K562 (cell line): Measurements from ENCODE around the gene CCDC141. TPM values are rescaled to one million over a fixed set of nuclear protein-coding genes. Genes with fewer than 3 reads are reported as not detected.

Source experiments
- C11orf30 ChIP-seq: fragments of 450-650 bp; IDR thresholded peaks from 2 replicates; pipeline ENCODE4 v1.6.1; 2016; ENCODE audit warnings: low read depth, mild to moderate bottlenecking
- CBX5 ChIP-seq: IDR thresholded peaks from 2 replicates; pipeline ENCODE4 v1.6.1; 2014; ENCODE audit warnings: low read depth, borderline replicate concordance
- CSDE1 ChIP-seq, 2 experiments: fragments of 450-650 bp; IDR thresholded peaks; 2 replicates each; pipeline ENCODE4 v1.6.1; 2016; ENCODE audit warnings: mild to moderate bottlenecking in 1 of 2
- HMGN3 ChIP-seq: IDR thresholded peaks from 2 replicates; pipeline ENCODE4 v1.6.1; 2011; ENCODE audit warnings: borderline replicate concordance, low read depth, mild to moderate bottlenecking, mixed read lengths, low read length; ENCODE audit not compliant: insufficient read length; ENCODE audit errors: extremely low read depth
- MAZ ChIP-seq, 2 experiments: fragments of 450-650 bp in 1 of 2; sonication (generic) in 1 of 2; formaldehyde crosslinking; IDR thresholded peaks in 1 of 2; conservative IDR thresholded peaks in 1 of 2; 2 replicates each; pipeline versions ENCODE4 v1.4.0 to v1.5.0; 2020; ENCODE audit warnings: mild to moderate bottlenecking in 1 of 2, missing genetic modification reagents in 1 of 2
- MECOM ChIP-seq: fragments of 250-450 bp; sonication (Bioruptor Pico); IDR thresholded peaks from 2 replicates; pipeline ENCODE4 v1.8.0; 2022; ENCODE audit warnings: inconsistent platforms
- NR2C1 ChIP-seq, 2 experiments: fragments of 450-650 bp; IDR thresholded peaks; 2 replicates each; pipeline ENCODE4 v1.6.1; 2017; ENCODE audit warnings: mild to moderate bottlenecking in 2 of 2, antibody characterized with exemption in 1 of 2, inconsistent platforms in 1 of 2, missing compliant biosample characterization in 1 of 2, missing genetic modification characterization in 1 of 2
- RAD21 ChIP-seq, 2 experiments: fragments of 250-450 bp in 1 of 2; fragments of 450-650 bp in 1 of 2; sonication (Bioruptor Pico) in 1 of 2; formaldehyde crosslinking in 1 of 2; IDR thresholded peaks in 1 of 2; conservative IDR thresholded peaks in 1 of 2; 2 replicates each; pipeline versions ENCODE4 v1.4.0 to v1.8.0; 2020 to 2022; ENCODE audit warnings: mild to moderate bottlenecking in 2 of 2, moderate library complexity in 1 of 2
- RFX1 ChIP-seq: fragments of 450-650 bp; IDR thresholded peaks from 2 replicates; pipeline ENCODE4 v1.6.1; 2016; ENCODE audit warnings: mild to moderate bottlenecking, moderate library complexity
- U2AF2 ChIP-seq: fragments of 200-400 bp; formaldehyde crosslinking; optimal IDR thresholded peaks from 2 replicates; pipeline ENCODE3; 2017; ENCODE audit warnings: low read depth, mild to moderate bottlenecking, low read length
- ZNF707 ChIP-seq: fragments of 250-450 bp; sonication (Bioruptor Pico); conservative IDR thresholded peaks from 2 replicates; pipeline ENCODE4 v1.8.0; 2022; ENCODE audit warnings: inconsistent platforms, mild to moderate bottlenecking, moderate library complexity
- polyA plus RNA-seq, 8 experiments: library from polyadenylated mRNA; depleted of rRNA in 4 of 8; stranded (reverse) in 5 of 8; unstranded in 3 of 8; fragments of >200 nt; fragmentation: Nextera tagmentation in 2 of 8; fragmentation: Illumina TruSeq in 1 of 8; extraction: Ambion mirVana in 2 of 8; extraction: Trizol in 1 of 8; gene quantifications; 2 replicates each; pipeline versions ENCODE4 v1.2.1 to v1.2.3, GENCODE V29; 2011 to 2014; ENCODE audit warnings: inconsistent platforms in 1 of 8, missing spikeins in 1 of 8
- total RNA-seq, 7 experiments: library from RNA; depleted of rRNA in 6 of 7; stranded (reverse); fragments of >200 nt in 6 of 7; fragmentation: Illumina TruSeq in 2 of 7; extraction: Trizol in 2 of 7; gene quantifications; 2 replicates each; pipeline versions ENCODE4 v1.2.1 to v1.2.3, GENCODE V29; 2011 to 2021; ENCODE audit warnings: low replicate concordance in 1 of 7
- TF ChIP-seq, protein P1 (sequence below), 2 experiments: fragments of 450-650 bp; IDR thresholded peaks; 2 replicates each; pipeline ENCODE4 v1.6.1; 2016
- TF ChIP-seq, protein P2 (sequence below): sonication (generic); formaldehyde crosslinking; IDR thresholded peaks from 2 replicates; pipeline ENCODE4 v1.8.1; 2023; ENCODE audit warnings: mild to moderate bottlenecking, missing genetic modification reagents
- TF ChIP-seq, protein P3 (sequence below): fragments of 250-450 bp; sonication (Bioruptor Pico); IDR thresholded peaks from 2 replicates; pipeline ENCODE4 v1.5.0; 2021; ENCODE audit warnings: mild to moderate bottlenecking, borderline replicate concordance
- TF ChIP-seq, protein P4 (sequence below), 2 experiments: IDR thresholded peaks in 1 of 2; conservative IDR thresholded peaks in 1 of 2; 2 replicates each; pipeline ENCODE4 v1.6.1; 2016; ENCODE audit warnings: low read depth in 2 of 2, mild to moderate bottlenecking in 1 of 2, missing compliant biosample characterization in 1 of 2, missing genetic modification characterization in 1 of 2, moderate library complexity in 1 of 2

Gene CCDC141
- total and polyA plus RNA-seq, 9 of the 15 experiments (the other 6 are each of a cell fraction or from before 2014, with no cell fraction given) = 0.09 TPM; not detected in 8

DNA sequence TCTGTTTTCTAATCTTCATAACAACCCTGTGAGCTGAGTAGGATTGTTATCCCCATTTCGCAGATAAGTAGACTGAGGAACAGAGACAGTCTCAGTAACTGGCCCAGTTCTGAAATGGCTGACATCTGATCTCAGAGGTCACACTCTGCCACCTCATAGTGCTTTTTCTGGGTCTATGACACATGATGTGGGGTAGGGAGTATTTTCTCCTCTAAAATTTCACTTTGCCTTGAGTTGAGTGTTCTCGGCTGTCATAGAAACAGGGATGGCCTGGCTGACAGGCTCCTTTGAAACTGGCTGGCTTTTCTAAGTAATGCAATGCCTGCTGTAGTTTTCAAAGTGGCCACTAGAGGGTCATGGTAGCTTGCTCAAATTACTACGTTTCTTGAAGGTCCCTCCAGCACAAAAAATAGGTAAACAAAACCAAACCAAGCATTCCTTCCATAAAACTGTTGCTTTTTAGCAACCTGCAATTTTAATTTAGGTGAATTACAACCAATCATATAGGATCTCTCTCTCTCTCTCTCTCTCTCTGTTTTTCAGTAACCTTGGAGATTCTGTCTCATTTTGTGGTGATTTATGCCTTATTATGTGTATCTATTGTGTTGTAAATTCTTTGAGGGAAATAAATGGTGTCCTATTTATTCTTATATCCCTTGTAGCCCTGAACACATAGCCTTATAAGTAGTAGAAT is 158.5 kb downstream of the CCDC141 start (continued):
- TF ChIP-seq NR2C1 (IDR thresholded peaks at IDR 0.05) (no peak), NR2C1 (tag; IDR thresholded peaks at IDR 0.05) (no peak), U2AF2 (no peak), RAD21 (CRISPR knock-in tag; conservative IDR thresholded peaks at IDR 0.05 in 1 of 2, IDR thresholded peaks at IDR 0.05 in 1 of 2) (peak; percentile 60 to 76), HMGN3 (no peak), MECOM (no peak), MAZ (CRISPR knock-in tag; conservative IDR thresholded peaks at IDR 0.05 in 1 of 2, IDR thresholded peaks at IDR 0.05 in 1 of 2) (0 out of 4 replicates have a peak, but pooled peaks of 1 of the 2 experiments have one; percentile 26), RFX1 (peak; percentile 30; the same call in 1 of the 2 replicates), ZNF707 (CRISPR knock-in tag) (no peak), C11orf30 (no peak), CBX5 (no peak), CSDE1 (IDR thresholded peaks at IDR 0.05) (no peak)
- TF ChIP-seq, protein P1, sequence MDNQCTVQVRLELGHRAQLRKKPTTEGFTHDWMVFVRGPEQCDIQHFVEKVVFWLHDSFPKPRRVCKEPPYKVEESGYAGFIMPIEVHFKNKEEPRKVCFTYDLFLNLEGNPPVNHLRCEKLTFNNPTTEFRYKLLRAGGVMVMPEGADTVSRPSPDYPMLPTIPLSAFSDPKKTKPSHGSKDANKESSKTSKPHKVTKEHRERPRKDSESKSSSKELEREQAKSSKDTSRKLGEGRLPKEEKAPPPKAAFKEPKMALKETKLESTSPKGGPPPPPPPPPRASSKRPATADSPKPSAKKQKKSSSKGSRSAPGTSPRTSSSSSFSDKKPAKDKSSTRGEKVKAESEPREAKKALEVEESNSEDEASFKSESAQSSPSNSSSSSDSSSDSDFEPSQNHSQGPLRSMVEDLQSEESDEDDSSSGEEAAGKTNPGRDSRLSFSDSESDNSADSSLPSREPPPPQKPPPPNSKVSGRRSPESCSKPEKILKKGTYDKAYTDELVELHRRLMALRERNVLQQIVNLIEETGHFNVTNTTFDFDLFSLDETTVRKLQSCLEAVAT (IDR thresholded peaks at IDR 0.05) = no peak
- TF ChIP-seq, protein P2, sequence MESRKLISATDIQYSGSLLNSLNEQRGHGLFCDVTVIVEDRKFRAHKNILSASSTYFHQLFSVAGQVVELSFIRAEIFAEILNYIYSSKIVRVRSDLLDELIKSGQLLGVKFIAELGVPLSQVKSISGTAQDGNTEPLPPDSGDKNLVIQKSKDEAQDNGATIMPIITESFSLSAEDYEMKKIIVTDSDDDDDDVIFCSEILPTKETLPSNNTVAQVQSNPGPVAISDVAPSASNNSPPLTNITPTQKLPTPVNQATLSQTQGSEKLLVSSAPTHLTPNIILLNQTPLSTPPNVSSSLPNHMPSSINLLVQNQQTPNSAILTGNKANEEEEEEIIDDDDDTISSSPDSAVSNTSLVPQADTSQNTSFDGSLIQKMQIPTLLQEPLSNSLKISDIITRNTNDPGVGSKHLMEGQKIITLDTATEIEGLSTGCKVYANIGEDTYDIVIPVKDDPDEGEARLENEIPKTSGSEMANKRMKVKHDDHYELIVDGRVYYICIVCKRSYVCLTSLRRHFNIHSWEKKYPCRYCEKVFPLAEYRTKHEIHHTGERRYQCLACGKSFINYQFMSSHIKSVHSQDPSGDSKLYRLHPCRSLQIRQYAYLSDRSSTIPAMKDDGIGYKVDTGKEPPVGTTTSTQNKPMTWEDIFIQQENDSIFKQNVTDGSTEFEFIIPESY (CRISPR knock-in tag) = no peak
- TF ChIP-seq, protein P3, sequence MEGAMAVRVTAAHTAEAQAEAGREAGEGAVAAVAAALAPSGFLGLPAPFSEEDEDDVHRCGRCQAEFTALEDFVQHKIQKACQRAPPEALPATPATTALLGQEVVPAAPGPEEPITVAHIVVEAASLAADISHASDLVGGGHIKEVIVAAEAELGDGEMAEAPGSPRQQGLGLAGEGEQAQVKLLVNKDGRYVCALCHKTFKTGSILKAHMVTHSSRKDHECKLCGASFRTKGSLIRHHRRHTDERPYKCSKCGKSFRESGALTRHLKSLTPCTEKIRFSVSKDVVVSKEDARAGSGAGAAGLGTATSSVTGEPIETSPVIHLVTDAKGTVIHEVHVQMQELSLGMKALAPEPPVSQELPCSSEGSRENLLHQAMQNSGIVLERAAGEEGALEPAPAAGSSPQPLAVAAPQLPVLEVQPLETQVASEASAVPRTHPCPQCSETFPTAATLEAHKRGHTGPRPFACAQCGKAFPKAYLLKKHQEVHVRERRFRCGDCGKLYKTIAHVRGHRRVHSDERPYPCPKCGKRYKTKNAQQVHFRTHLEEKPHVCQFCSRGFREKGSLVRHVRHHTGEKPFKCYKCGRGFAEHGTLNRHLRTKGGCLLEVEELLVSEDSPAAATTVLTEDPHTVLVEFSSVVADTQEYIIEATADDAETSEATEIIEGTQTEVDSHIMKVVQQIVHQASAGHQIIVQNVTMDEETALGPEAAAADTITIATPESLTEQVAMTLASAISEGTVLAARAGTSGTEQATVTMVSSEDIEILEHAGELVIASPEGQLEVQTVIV = no peak
- TF ChIP-seq, protein P4, sequence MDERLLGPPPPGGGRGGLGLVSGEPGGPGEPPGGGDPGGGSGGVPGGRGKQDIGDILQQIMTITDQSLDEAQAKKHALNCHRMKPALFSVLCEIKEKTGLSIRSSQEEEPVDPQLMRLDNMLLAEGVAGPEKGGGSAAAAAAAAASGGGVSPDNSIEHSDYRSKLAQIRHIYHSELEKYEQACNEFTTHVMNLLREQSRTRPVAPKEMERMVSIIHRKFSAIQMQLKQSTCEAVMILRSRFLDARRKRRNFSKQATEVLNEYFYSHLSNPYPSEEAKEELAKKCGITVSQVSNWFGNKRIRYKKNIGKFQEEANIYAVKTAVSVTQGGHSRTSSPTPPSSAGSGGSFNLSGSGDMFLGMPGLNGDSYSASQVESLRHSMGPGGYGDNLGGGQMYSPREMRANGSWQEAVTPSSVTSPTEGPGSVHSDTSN (CRISPR knock-in tag; IDR thresholded peaks at IDR 0.05; ENCODE audit: low read depth) = no peak
- TF ChIP-seq, protein P4 (tag; conservative IDR thresholded peaks at IDR 0.05; ENCODE audit: low read depth) = 0 out of 2 replicates have a peak, but pooled peaks have one; percentile 15
- TF ChIP-seq, all 486 proteins: peak for 11
